ENCODE measurements around the gene AFF3. TPM values are rescaled to one million over a fixed set of nuclear protein-coding genes. Genes with fewer than 3 reads are reported as not detected.

The AFF3 gene
- total RNA-seq, 1 experiment from 2014 or later: 0.61 TPM

DNA sequence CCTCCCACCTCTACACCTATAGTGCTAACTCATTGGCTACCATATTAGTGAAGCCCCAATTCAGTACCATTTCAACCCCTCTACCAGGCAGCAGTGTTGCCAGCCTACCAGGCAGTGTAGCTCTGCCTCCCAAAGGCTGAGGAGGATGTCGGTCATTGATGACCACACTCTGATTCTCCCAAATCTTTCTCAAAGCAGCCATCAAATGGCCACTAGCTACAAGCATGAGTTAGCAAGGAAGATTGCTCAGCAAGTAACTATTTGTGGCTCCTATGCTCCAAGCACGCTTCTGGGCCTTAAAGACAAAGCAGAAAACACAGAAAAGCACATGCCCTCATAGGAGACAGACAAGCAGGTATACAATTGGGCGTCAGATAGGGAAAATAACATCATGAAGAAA, 42.7 kb upstream of the AFF3 start:
- intact Hi-C loops (cut with micrococcal nuclease): no loop called here
- CTCF ChIA-PET: no interaction called here
- POLR2A ChIA-PET: no interaction called here
- Histone ChIP-seq H3K9me2 (ENCODE audit: insufficient read depth) (no peaks in the 10 kb centered on the region), H3K4me1 (ENCODE audit: control insufficient read depth in 1 of 2, insufficient read depth in 2 of 2, low read length in 2 of 2) (no peaks in the 10 kb centered on the region), H2AFZ (ENCODE audit: low read depth, low read length, poor library complexity, severe bottlenecking) (no peak overlapping the region), H3K79me2 (ENCODE audit: insufficient read depth, low read length) (no peaks in the 10 kb centered on the region), H3K4me2 (ENCODE audit: low read length) (no peak overlapping the region), H3K4me3 (replicated peaks in 1 of 2; ENCODE audit: low read depth in 1 of 2, low read length in 2 of 2) (no peak overlapping the region), H3K27ac (ENCODE audit: low read depth, low read length) (no peak overlapping the region), H4K20me1 (ENCODE audit: insufficient read depth) (no peaks in the 10 kb centered on the region), H3K9me3 (ENCODE audit: control insufficient read depth in 1 of 2, insufficient read depth in 1 of 2, low read depth in 1 of 2, low read length in 2 of 2) (no peaks in the 10 kb centered on the region), H3K27me3 (ENCODE audit: insufficient read depth, low read length) (no peaks in the 10 kb centered on the region), H3K9ac (ENCODE audit: low read length) (no peak overlapping the region), H3K36me3 (ENCODE audit: control insufficient read depth in 1 of 2, insufficient read depth in 2 of 2, low read length in 2 of 2) (no peaks in the 10 kb centered on the region)
- TF ChIP-seq SRF (IDR thresholded peaks at IDR 0.05; ENCODE audit: low read depth) (no peak), POLR2A (IDR thresholded peaks at IDR 0.05; ENCODE audit: borderline replicate concordance, extremely low read depth, insufficient read depth, insufficient read length) (no peak), EZH2 (IDR thresholded peaks at IDR 0.05) (no peak), ELF1 (IDR thresholded peaks at IDR 0.05; ENCODE audit: borderline replicate concordance, low read depth) (no peak), SIN3A (IDR thresholded peaks at IDR 0.05; ENCODE audit: low read depth) (no peak), CEBPB (IDR thresholded peaks at IDR 0.05; ENCODE audit: low read depth) (no peak), RAD21 (IDR thresholded peaks at IDR 0.05; ENCODE audit: low read depth) (no peak), CBX3 (IDR thresholded peaks at IDR 0.05; ENCODE audit: low read depth) (no peak), YY1 (IDR thresholded peaks at IDR 0.05; ENCODE audit: extremely low read depth, insufficient replicate concordance, low read depth, low read length) (no peak), JUND (IDR thresholded peaks at IDR 0.05) (no peak), ZFX (IDR thresholded peaks at IDR 0.05) (no peak), FOSL1 (IDR thresholded peaks at IDR 0.05; ENCODE audit: low read depth) (no peak), ZNF274 (IDR thresholded peaks at IDR 0.05; ENCODE audit: low read depth, low read length) (no peak)
- TF ChIP-seq, protein P1, sequence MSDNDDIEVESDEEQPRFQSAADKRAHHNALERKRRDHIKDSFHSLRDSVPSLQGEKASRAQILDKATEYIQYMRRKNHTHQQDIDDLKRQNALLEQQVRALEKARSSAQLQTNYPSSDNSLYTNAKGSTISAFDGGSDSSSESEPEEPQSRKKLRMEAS (IDR thresholded peaks at IDR 0.05): no peak
- TF ChIP-seq, protein P2, sequence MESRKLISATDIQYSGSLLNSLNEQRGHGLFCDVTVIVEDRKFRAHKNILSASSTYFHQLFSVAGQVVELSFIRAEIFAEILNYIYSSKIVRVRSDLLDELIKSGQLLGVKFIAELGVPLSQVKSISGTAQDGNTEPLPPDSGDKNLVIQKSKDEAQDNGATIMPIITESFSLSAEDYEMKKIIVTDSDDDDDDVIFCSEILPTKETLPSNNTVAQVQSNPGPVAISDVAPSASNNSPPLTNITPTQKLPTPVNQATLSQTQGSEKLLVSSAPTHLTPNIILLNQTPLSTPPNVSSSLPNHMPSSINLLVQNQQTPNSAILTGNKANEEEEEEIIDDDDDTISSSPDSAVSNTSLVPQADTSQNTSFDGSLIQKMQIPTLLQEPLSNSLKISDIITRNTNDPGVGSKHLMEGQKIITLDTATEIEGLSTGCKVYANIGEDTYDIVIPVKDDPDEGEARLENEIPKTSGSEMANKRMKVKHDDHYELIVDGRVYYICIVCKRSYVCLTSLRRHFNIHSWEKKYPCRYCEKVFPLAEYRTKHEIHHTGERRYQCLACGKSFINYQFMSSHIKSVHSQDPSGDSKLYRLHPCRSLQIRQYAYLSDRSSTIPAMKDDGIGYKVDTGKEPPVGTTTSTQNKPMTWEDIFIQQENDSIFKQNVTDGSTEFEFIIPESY (IDR thresholded peaks at IDR 0.05; ENCODE audit: extremely low read depth, insufficient replicate concordance, low read length): no peak
- TF ChIP-seq, protein P3, sequence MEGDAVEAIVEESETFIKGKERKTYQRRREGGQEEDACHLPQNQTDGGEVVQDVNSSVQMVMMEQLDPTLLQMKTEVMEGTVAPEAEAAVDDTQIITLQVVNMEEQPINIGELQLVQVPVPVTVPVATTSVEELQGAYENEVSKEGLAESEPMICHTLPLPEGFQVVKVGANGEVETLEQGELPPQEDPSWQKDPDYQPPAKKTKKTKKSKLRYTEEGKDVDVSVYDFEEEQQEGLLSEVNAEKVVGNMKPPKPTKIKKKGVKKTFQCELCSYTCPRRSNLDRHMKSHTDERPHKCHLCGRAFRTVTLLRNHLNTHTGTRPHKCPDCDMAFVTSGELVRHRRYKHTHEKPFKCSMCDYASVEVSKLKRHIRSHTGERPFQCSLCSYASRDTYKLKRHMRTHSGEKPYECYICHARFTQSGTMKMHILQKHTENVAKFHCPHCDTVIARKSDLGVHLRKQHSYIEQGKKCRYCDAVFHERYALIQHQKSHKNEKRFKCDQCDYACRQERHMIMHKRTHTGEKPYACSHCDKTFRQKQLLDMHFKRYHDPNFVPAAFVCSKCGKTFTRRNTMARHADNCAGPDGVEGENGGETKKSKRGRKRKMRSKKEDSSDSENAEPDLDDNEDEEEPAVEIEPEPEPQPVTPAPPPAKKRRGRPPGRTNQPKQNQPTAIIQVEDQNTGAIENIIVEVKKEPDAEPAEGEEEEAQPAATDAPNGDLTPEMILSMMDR (IDR thresholded peaks at IDR 0.05 in 2 of 3, conservative IDR thresholded peaks at IDR 0.05 in 1 of 3; ENCODE audit: borderline replicate concordance in 1 of 3, insufficient read depth in 1 of 3, low read depth in 2 of 3, low read length in 2 of 3): no peak
- TF ChIP-seq, protein P4, sequence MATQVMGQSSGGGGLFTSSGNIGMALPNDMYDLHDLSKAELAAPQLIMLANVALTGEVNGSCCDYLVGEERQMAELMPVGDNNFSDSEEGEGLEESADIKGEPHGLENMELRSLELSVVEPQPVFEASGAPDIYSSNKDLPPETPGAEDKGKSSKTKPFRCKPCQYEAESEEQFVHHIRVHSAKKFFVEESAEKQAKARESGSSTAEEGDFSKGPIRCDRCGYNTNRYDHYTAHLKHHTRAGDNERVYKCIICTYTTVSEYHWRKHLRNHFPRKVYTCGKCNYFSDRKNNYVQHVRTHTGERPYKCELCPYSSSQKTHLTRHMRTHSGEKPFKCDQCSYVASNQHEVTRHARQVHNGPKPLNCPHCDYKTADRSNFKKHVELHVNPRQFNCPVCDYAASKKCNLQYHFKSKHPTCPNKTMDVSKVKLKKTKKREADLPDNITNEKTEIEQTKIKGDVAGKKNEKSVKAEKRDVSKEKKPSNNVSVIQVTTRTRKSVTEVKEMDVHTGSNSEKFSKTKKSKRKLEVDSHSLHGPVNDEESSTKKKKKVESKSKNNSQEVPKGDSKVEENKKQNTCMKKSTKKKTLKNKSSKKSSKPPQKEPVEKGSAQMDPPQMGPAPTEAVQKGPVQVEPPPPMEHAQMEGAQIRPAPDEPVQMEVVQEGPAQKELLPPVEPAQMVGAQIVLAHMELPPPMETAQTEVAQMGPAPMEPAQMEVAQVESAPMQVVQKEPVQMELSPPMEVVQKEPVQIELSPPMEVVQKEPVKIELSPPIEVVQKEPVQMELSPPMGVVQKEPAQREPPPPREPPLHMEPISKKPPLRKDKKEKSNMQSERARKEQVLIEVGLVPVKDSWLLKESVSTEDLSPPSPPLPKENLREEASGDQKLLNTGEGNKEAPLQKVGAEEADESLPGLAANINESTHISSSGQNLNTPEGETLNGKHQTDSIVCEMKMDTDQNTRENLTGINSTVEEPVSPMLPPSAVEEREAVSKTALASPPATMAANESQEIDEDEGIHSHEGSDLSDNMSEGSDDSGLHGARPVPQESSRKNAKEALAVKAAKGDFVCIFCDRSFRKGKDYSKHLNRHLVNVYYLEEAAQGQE (IDR thresholded peaks at IDR 0.05; ENCODE audit: low read depth): no peak
- DNase-seq (ENCODE audit: low read depth, low spot score) (no peak), ATAC-seq (no peak)
- RAD21 ChIA-PET (ENCODE audit: low non-redundant PET in 1 of 2, low total read pairs in 2 of 2, uncharacterized antibody in 2 of 2, unreplicated experiment in 2 of 2): no interaction called here
- BruUV-seq (replicated peaks): no TSS peak

Data from HCT116 (cell line).